A549 (cell line): ENCODE results near the gene NUDCD3. TPM values are rescaled to one million over a fixed set of nuclear protein-coding genes. Genes with fewer than 3 reads are reported as not detected.

Source experiments
- ATAC-seq, 2 experiments: fragments of 200-7000 bp in 1 of 2; fragments of >200 bp in 1 of 2; cut with Nextera tagmentation in 1 of 2; cut with Tn5 transposase in 1 of 2; 3 replicates each; pipeline versions ENCODE4 v1.8.0 to v1.9.1; 2018 to 2020; ENCODE audit warnings: mild to moderate bottlenecking in 1 of 2, moderate library complexity in 1 of 2
- CTCF ChIA-PET: fragments of 300-600 bp; sonication (Branson Sonifier 250); formaldehyde crosslinking; extraction: SDS; loops from one replicate; lab custom pipeline; 2021; ENCODE audit warnings: antibody characterized with exemption, inconsistent platforms; lab: Yijun Ruan, JAX
- POLR2A ChIA-PET: fragments of 350-600 bp; formaldehyde crosslinking; extraction: SDS; loops from one replicate; lab custom pipeline; 2021; ENCODE audit warnings: antibody characterized with exemption, inconsistent platforms; lab: Yijun Ruan, JAX
- DNase-seq, 2 experiments: peaks; one replicate each; pipeline versions ENCODE4 v3.0.0 to v3.0.0-alpha.2; 2011 to 2016; ENCODE audit warnings: low read depth in 1 of 2, low spot score in 1 of 2
- FAIRE-seq: peaks from 2 replicates; lab custom pipeline; 2011; peaks lifted over from hg19 to GRCh38; lab: Jason Lieb, UNC
- H3K27ac ChIP-seq, 2 experiments: fragments of >200 bp; sonication (Bioruptor Twin); formaldehyde crosslinking; 3 replicates each; pipeline ENCODE4 v1.5.1; 2016 to 2017
- H3K4me1 ChIP-seq: fragments of >200 bp; sonication (Bioruptor Twin); formaldehyde crosslinking; 3 replicates; pipeline ENCODE4 v1.6.1; 2016
- H3K4me2 ChIP-seq: fragments of >200 bp; sonication (Bioruptor Twin); formaldehyde crosslinking; 3 replicates; pipeline ENCODE4 v1.6.1; 2016
- H3K4me3 ChIP-seq: fragments of >200 bp; sonication (Bioruptor Twin); formaldehyde crosslinking; 3 replicates; pipeline ENCODE4 v1.5.1; 2016
- H3K9me3 ChIP-seq: fragments of >200 bp; sonication (Bioruptor Twin); formaldehyde crosslinking; 3 replicates; pipeline ENCODE4 v1.6.1; 2016
- BHLHE40 ChIP-seq: IDR thresholded peaks from 2 replicates; pipeline ENCODE4 v1.6.1; 2012; ENCODE audit warnings: low read depth, low read length, inconsistent platforms
- EHF ChIP-seq: fragments of 250-450 bp; sonication (Bioruptor Pico); IDR thresholded peaks from 2 replicates; pipeline ENCODE4 v1.5.0; 2020; ENCODE audit warnings: mild to moderate bottlenecking
- ELK1 ChIP-seq: fragments of 150-350 bp; IDR thresholded peaks from 2 replicates; pipeline ENCODE4 v1.6.1; 2014; ENCODE audit warnings: low read depth, mild to moderate bottlenecking, low read length
- EP300 ChIP-seq, 2 experiments: fragments of >200 bp; sonication (Bioruptor Twin); formaldehyde crosslinking; IDR thresholded peaks; 2 replicates in 1 of 2; 3 replicates in 1 of 2; pipeline ENCODE4 v1.6.1; 2016 to 2017
- FOSL2 ChIP-seq, 2 experiments: fragments of 450-650 bp in 1 of 2; fragments of >200 bp in 1 of 2; sonication (Bioruptor Twin) in 1 of 2; formaldehyde crosslinking; IDR thresholded peaks; 2 replicates each; pipeline versions ENCODE4 v1.5.0 to v1.6.1; 2016 to 2020; ENCODE audit warnings: mild to moderate bottlenecking in 1 of 2, moderate library complexity in 1 of 2
- FOXS1 ChIP-seq: fragments of 250-450 bp; sonication (Bioruptor Pico); IDR thresholded peaks from 2 replicates; pipeline ENCODE4 v1.5.0; 2020; ENCODE audit warnings: mild to moderate bottlenecking, moderate library complexity
- HDAC2 ChIP-seq: fragments of 200-600 bp; sonication (generic); IDR thresholded peaks from 2 replicates; pipeline ENCODE4 v1.6.1; 2016
- HES2 ChIP-seq: fragments of >200 bp; sonication (Bioruptor Twin); formaldehyde crosslinking; IDR thresholded peaks from 2 replicates; pipeline ENCODE4 v1.6.1; 2016
- HEYL ChIP-seq: fragments of 250-450 bp; sonication (Bioruptor Pico); IDR thresholded peaks from 2 replicates; pipeline ENCODE4 v1.8.0; 2021; ENCODE audit warnings: mild to moderate bottlenecking, moderate library complexity
- HOXA7 ChIP-seq: fragments of 250-450 bp; sonication (Bioruptor Pico); IDR thresholded peaks from 2 replicates; pipeline ENCODE4 v1.5.0; 2020; ENCODE audit warnings: mild to moderate bottlenecking, moderate library complexity
- HOXB13 ChIP-seq: fragments of 250-450 bp; sonication (Bioruptor Pico); IDR thresholded peaks from 2 replicates; pipeline ENCODE4 v1.5.0; 2020; ENCODE audit warnings: low read depth, mild to moderate bottlenecking, moderate library complexity
- JUNB ChIP-seq: fragments of >200 bp; sonication (Bioruptor Twin); formaldehyde crosslinking; IDR thresholded peaks from 2 replicates; pipeline ENCODE4 v1.6.1; 2016
- KDM1A ChIP-seq: fragments of 200-600 bp; sonication (generic); IDR thresholded peaks from 2 replicates; pipeline ENCODE4 v1.6.1; 2016; ENCODE audit warnings: low read depth, mild to moderate bottlenecking
- KDM5A ChIP-seq: fragments of 200-600 bp; sonication (generic); IDR thresholded peaks from 2 replicates; pipeline ENCODE4 v1.6.1; 2016; ENCODE audit warnings: antibody characterized with exemption, mild to moderate bottlenecking
- MAX ChIP-seq: IDR thresholded peaks from 2 replicates; pipeline ENCODE4 v1.6.1; 2012
- NPAS2 ChIP-seq: fragments of 250-450 bp; sonication (Bioruptor Pico); IDR thresholded peaks from 2 replicates; pipeline ENCODE4 v1.8.0; 2022; ENCODE audit warnings: mild to moderate bottlenecking, moderate library complexity, borderline replicate concordance
- NR3C1 ChIP-seq: fragments of >200 bp; sonication (Bioruptor Twin); formaldehyde crosslinking; IDR thresholded peaks from 3 replicates; pipeline ENCODE4 v1.6.1; 2017
- PBX3 ChIP-seq: IDR thresholded peaks from 2 replicates; pipeline ENCODE4 v1.6.1; 2012
- RARB ChIP-seq: fragments of 250-450 bp; sonication (Bioruptor Pico); IDR thresholded peaks from 2 replicates; pipeline ENCODE4 v1.8.0; 2021; ENCODE audit warnings: mild to moderate bottlenecking, moderate library complexity
- RCOR1 ChIP-seq: fragments of 150-350 bp; IDR thresholded peaks from 2 replicates; pipeline ENCODE4 v1.6.1; 2014; ENCODE audit warnings: antibody characterized with exemption, low read length, low read depth
- REST ChIP-seq: fragments of 200-600 bp; sonication (generic); IDR thresholded peaks from 2 replicates; pipeline ENCODE4 v1.6.1; 2016; ENCODE audit warnings: antibody characterized with exemption, mild to moderate bottlenecking, moderate library complexity
- TFCP2L1 ChIP-seq: fragments of 250-450 bp; sonication (Bioruptor Pico); IDR thresholded peaks from 2 replicates; pipeline ENCODE4 v1.5.0; 2021; ENCODE audit warnings: mild to moderate bottlenecking
- TP53 ChIP-seq: fragments of 250-450 bp; sonication (Bioruptor Pico); IDR thresholded peaks from 2 replicates; pipeline ENCODE4 v1.5.0; 2021; ENCODE audit warnings: mild to moderate bottlenecking, moderate library complexity
- USF2 ChIP-seq: fragments of 450-650 bp; IDR thresholded peaks from 2 replicates; pipeline ENCODE4 v1.6.1; 2014; ENCODE audit warnings: antibody characterized with exemption
- ZFP36 ChIP-seq: fragments of 450-650 bp; IDR thresholded peaks from 2 replicates; pipeline ENCODE4 v1.6.1; 2014; ENCODE audit warnings: borderline replicate concordance; ENCODE audit not compliant: partially characterized antibody
- ZSCAN20 ChIP-seq: fragments of 250-450 bp; sonication (Bioruptor Pico); IDR thresholded peaks from 2 replicates; pipeline ENCODE4 v1.8.0; 2022; ENCODE audit warnings: mild to moderate bottlenecking, moderate library complexity
- WGBS: methylation state at CpG from one replicate; pipeline ENCODE4 v1.1.6; 2017; ENCODE audit errors: missing lambda C conversion rate; 5-methylcytosine and 5-hydroxymethylcytosine counted together
- polyA plus RNA-seq, 4 experiments: library from polyadenylated mRNA; depleted of rRNA in 3 of 4; stranded (reverse); fragments of >200 nt; fragmentation: RNase III in 1 of 4; extraction: RNeasy Plus Mini Kit Qiagen cat#74134 plus additional on column Dnase treatment in 1 of 4; gene quantifications; 2 replicates in 3 of 4; 3 replicates in 1 of 4; pipeline ENCODE4 v1.2.3, GENCODE V29; 2011 to 2017

The NUDCD3 gene
- polyA plus RNA-seq, 2 of the 4 experiments (the other 2 are of a cell fraction), result 44.3 to 66.3 TPM

GRCh38 chr7:44403176-44403759 is 87.2 kb downstream of the NUDCD3 start:
- CTCF ChIA-PET, result interaction anchor here (0.9 to 1.3 kb wide), 2 partner anchors 12 to 162 kb away, joined by 3 to 5 read pairs; no protein-coding TSS in a partner anchor
- no peaks in the 10 kb centered on the region for H3K4me1 ChIP-seq
- no peaks in the 10 kb centered on the region for H3K9me3 ChIP-seq
- FAIRE-seq, result no peak
- ATAC-seq, result no peak; a peak in 1 of 6 replicates
- WGBS, result 95% methylated on average over 4 of the region's 4 CpGs
- POLR2A ChIA-PET, result no interaction called here
- H3K27ac ChIP-seq, result no peak overlapping the region
- DNase-seq, result no peak
- no peak overlapping the region for H3K4me3 ChIP-seq
- no peak overlapping the region for H3K4me2 ChIP-seq
- TF ChIP-seq HOXB13 (CRISPR knock-in tag) (no peak), FOSL2 (IDR thresholded peaks at IDR 0.05) (no peak), FOSL2 (CRISPR knock-in tag; IDR thresholded peaks at IDR 0.05) (no peak), ZFP36 (no peak), PBX3 (no peak), JUNB (no peak), HDAC2 (no peak), MAX (no peak), HES2 (no peak), NR3C1 (no peak), ZSCAN20 (CRISPR knock-in tag) (no peak)

- ChIA-PET POLR2A (no interaction called here), CTCF (interaction anchor here (2.0 to 2.4 kb wide), 2 partner anchors 10 to 11 kb away, joined by 5 to 6 read pairs; no protein-coding TSS in a partner anchor)
- no peak for TF ChIP-seq ZSCAN20 (CRISPR knock-in tag)
- no peak for TF ChIP-seq EHF (CRISPR knock-in tag)
- TF ChIP-seq RARB (CRISPR knock-in tag), result no peak
- no peak for TF ChIP-seq REST
- TF ChIP-seq ELK1, result no peak
- TF ChIP-seq TFCP2L1, result no peak
- no peak for TF ChIP-seq KDM5A
- TF ChIP-seq USF2, result no peak
- no peak for TF ChIP-seq HDAC2
- no peak for TF ChIP-seq FOXS1
- no peak for TF ChIP-seq HOXB13 (CRISPR knock-in tag)
- TF ChIP-seq KDM1A, result no peak
- TF ChIP-seq RCOR1, result no peak
- no peak for TF ChIP-seq HEYL (CRISPR knock-in tag)
- no peak for TF ChIP-seq EP300 (IDR thresholded peaks at IDR 0.05)
- TF ChIP-seq TP53 (CRISPR knock-in tag), result no peak
- no peak for TF ChIP-seq NPAS2 (CRISPR knock-in tag)
- TF ChIP-seq BHLHE40, result no peak
- no peak for TF ChIP-seq HOXA7 (CRISPR knock-in tag)
- no peak for TF ChIP-seq JUNB
- 91% methylated on average over 14 of the region's 14 CpGs for WGBS
- FAIRE-seq, result no peak
- H3K4me2 ChIP-seq, result no peak overlapping the region
- no peaks in the 10 kb centered on the region for H3K4me1 ChIP-seq
- H3K4me3 ChIP-seq, result no peak overlapping the region
- no peak for ATAC-seq
- no peaks in the 10 kb centered on the region for H3K9me3 ChIP-seq
- no peak for DNase-seq
- H3K27ac ChIP-seq, result no peak overlapping the region
These were observed 87.9 kb downstream of the NUDCD3 start for GRCh38 chr7:44402401-44403060.
